ENCODE data around the gene KNCN. TPM values are rescaled to one million over a fixed set of nuclear protein-coding genes. Genes with fewer than 3 reads are reported as not detected.

The KNCN gene
- total RNA-seq, 1 donor from 2014 or later: not detected

GRCh38 chr1:46556822-46557221 lies 5.4 kb upstream of the KNCN start:
- TF ChIP-seq EZH2 (IDR thresholded peaks at IDR 0.05) (no peak), CTCF (IDR thresholded peaks at IDR 0.05) (no peak), EZH2phosphoT487 (IDR thresholded peaks at IDR 0.05) (no peak)
- H3K4me1 Mint-ChIP-seq: peaks cover 25% of the 10 kb centered on the region
- Histone ChIP-seq H3K4me1 (peaks cover 11% of the 10 kb centered on the region), H3F3A (ENCODE audit: low read depth) (peaks cover 13% of the 10 kb centered on the region), H4K20me1 (ENCODE audit: low read depth) (peaks cover 5% of the 10 kb centered on the region), H2AFZ (replicated peaks) (no peak overlapping the region), H3K4me3 (no peak overlapping the region), H3K27me3 (no peaks in the 10 kb centered on the region), H3K9me3 (ENCODE audit: low read depth) (no peaks in the 10 kb centered on the region), H3K36me3 (no peaks in the 10 kb centered on the region), H3K79me2 (ENCODE audit: low read depth) (no peaks in the 10 kb centered on the region), H3K4me2 (no peak overlapping the region), H3K9ac (no peak overlapping the region), H3K27ac (no peak overlapping the region)
- H3K36me3 Mint-ChIP-seq: peaks cover 7% of the 10 kb centered on the region
- no peak overlapping the region for H3K27ac Mint-ChIP-seq
- no peaks in the 10 kb centered on the region for H3K9me3 Mint-ChIP-seq
- H3K27me3 Mint-ChIP-seq (ENCODE audit: insufficient read depth, low read depth): peaks cover 11% of the 10 kb centered on the region
- DNase-seq (ENCODE audit: low spot score): no peak
- H3K4me3 Mint-ChIP-seq: no peak overlapping the region

GRCh38 chr1:46555826-46556619 lies 4.6 kb upstream of the KNCN start:
- no peaks in the 10 kb centered on the region for H3K9me3 ChIP-seq (ENCODE audit: low read depth)
- H3K36me3 ChIP-seq: no peaks in the 10 kb centered on the region
- Mint-ChIP-seq H3K4me3 (no peak overlapping the region), H3K27ac (no peak overlapping the region), H3K27me3 (ENCODE audit: insufficient read depth, low read depth) (peaks cover 9% of the 10 kb centered on the region), H3K9me3 (no peaks in the 10 kb centered on the region), H3K4me1 (peaks cover 27% of the 10 kb centered on the region), H3K36me3 (peaks cover 3% of the 10 kb centered on the region)
- TF ChIP-seq EZH2phosphoT487 (IDR thresholded peaks at IDR 0.05) (no peak), EZH2 (IDR thresholded peaks at IDR 0.05) (no peak), CTCF (IDR thresholded peaks at IDR 0.05) (no peak)
- peaks cover 5% of the 10 kb centered on the region for H4K20me1 ChIP-seq (ENCODE audit: low read depth)
- H3K27ac ChIP-seq: no peak overlapping the region
- H3K4me2 ChIP-seq: no peak overlapping the region
- H3K4me3 ChIP-seq: no peak overlapping the region
- peaks cover 13% of the 10 kb centered on the region for H3F3A ChIP-seq (ENCODE audit: low read depth)
- no peak overlapping the region for H3K9ac ChIP-seq
- no peaks in the 10 kb centered on the region for H3K27me3 ChIP-seq
- no peak overlapping the region for H2AFZ ChIP-seq (replicated peaks)
- peaks cover 11% of the 10 kb centered on the region for H3K4me1 ChIP-seq
- H3K79me2 ChIP-seq (ENCODE audit: low read depth): no peaks in the 10 kb centered on the region
- no peak for DNase-seq (ENCODE audit: low spot score)

GRCh38 chr1:46554597-46555381 lies 3.3 kb upstream of the KNCN start:
- Mint-ChIP-seq H3K4me1 (peaks cover 38% of the 10 kb centered on the region), H3K9me3 (no peaks in the 10 kb centered on the region), H3K36me3 (peaks cover 3% of the 10 kb centered on the region), H3K27me3 (ENCODE audit: insufficient read depth, low read depth) (peaks cover 11% of the 10 kb centered on the region), H3K4me3 (no peak overlapping the region), H3K27ac (no peak overlapping the region)
- Histone ChIP-seq H3K9me3 (ENCODE audit: low read depth) (no peaks in the 10 kb centered on the region), H3K4me3 (no peak overlapping the region), H3K27me3 (no peaks in the 10 kb centered on the region), H3K9ac (no peak overlapping the region), H2AFZ (replicated peaks) (no peak overlapping the region), H3K36me3 (no peaks in the 10 kb centered on the region), H4K20me1 (ENCODE audit: low read depth) (peaks cover 5% of the 10 kb centered on the region), H3K4me1 (peaks cover 11% of the 10 kb centered on the region), H3K79me2 (ENCODE audit: low read depth) (no peaks in the 10 kb centered on the region), H3F3A (ENCODE audit: low read depth) (peaks cover 13% of the 10 kb centered on the region), H3K27ac (no peak overlapping the region), H3K4me2 (no peak overlapping the region)
- no peak for TF ChIP-seq CTCF (IDR thresholded peaks at IDR 0.05)
- TF ChIP-seq EZH2phosphoT487 (IDR thresholded peaks at IDR 0.05): no peak
- TF ChIP-seq EZH2 (IDR thresholded peaks at IDR 0.05): no peak
- no peak for DNase-seq (ENCODE audit: low spot score)
